ENCODE data around the gene SPTLC1. TPM values are rescaled to one million over a fixed set of nuclear protein-coding genes. Genes with fewer than 3 reads are reported as not detected.

Gene SPTLC1
- polyA plus RNA-seq, 1 donor (not counting 4 experiments of a cell fraction or from before 2014, with no cell fraction given): 123 TPM

DNA sequence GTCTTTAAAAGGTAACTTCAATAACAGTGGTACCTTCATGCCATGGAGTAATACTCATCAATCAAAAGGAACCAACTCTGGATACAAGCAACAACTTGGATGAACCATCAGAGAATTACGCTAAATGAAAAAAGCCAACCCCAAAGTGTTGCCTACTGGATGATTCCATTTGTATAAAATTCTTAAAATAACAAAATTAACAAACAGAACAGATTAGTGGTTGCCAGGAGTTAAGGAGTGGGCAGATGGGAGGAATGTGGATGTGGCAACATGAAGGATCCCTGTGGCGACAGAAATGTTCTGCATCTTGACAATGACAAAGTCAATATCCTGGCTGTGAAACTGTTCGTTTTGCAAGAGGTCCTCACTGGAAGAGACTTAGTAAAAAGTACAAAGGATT lies 50.5 kb downstream of the SPTLC1 start:
- H3K27ac ChIP-seq (ENCODE audit: control insufficient read depth, insufficient read depth, low read length): no peak overlapping the region
- no peak overlapping the region for H3K9ac ChIP-seq (ENCODE audit: control insufficient read depth, extremely low read depth, insufficient read depth, low read length)
- no peaks in the 10 kb centered on the region for H4K20me1 ChIP-seq (ENCODE audit: control insufficient read depth, extremely low read depth, insufficient read depth, low read length)
- H2AFZ ChIP-seq (ENCODE audit: control insufficient read depth, low read length): no peak overlapping the region
- H3K36me3 ChIP-seq (ENCODE audit: control insufficient read depth in 2 of 2, extremely low read depth in 1 of 2, insufficient read depth in 2 of 2, low read length in 2 of 2): peaks cover 16 to 21% of the 10 kb centered on the region in 2 experiments
- no peak overlapping the region for H3K4me3 ChIP-seq (ENCODE audit: control insufficient read depth in 2 of 3, extremely low read depth in 1 of 3, insufficient read depth in 2 of 3, low read depth in 1 of 3, low read length in 3 of 3)
- TF ChIP-seq EZH2 (IDR thresholded peaks at IDR 0.05; ENCODE audit: low read length): no peak
- TF ChIP-seq, protein P1, sequence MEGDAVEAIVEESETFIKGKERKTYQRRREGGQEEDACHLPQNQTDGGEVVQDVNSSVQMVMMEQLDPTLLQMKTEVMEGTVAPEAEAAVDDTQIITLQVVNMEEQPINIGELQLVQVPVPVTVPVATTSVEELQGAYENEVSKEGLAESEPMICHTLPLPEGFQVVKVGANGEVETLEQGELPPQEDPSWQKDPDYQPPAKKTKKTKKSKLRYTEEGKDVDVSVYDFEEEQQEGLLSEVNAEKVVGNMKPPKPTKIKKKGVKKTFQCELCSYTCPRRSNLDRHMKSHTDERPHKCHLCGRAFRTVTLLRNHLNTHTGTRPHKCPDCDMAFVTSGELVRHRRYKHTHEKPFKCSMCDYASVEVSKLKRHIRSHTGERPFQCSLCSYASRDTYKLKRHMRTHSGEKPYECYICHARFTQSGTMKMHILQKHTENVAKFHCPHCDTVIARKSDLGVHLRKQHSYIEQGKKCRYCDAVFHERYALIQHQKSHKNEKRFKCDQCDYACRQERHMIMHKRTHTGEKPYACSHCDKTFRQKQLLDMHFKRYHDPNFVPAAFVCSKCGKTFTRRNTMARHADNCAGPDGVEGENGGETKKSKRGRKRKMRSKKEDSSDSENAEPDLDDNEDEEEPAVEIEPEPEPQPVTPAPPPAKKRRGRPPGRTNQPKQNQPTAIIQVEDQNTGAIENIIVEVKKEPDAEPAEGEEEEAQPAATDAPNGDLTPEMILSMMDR (optimal IDR thresholded peaks at IDR 0.05 in 1 of 3, IDR thresholded peaks at IDR 0.05 in 1 of 3, conservative IDR thresholded peaks at IDR 0.05 in 1 of 3; ENCODE audit: extremely low read depth in 1 of 3, insufficient read depth in 2 of 3, low read length in 3 of 3): no peak
- no peaks in the 10 kb centered on the region for H3K27me3 ChIP-seq (ENCODE audit: control insufficient read depth, extremely low read depth, insufficient read depth, low read length)
- DNase-seq (ENCODE audit: low read depth, low spot score): no peak
- no peaks in the 10 kb centered on the region for H3K4me1 ChIP-seq (ENCODE audit: control insufficient read depth, extremely low read depth, insufficient read depth, low read length)
- H3K79me2 ChIP-seq (ENCODE audit: control insufficient read depth, insufficient read depth, low read length): peaks cover 23% of the 10 kb centered on the region
- FAIRE-seq: no peak
- H3K9me1 ChIP-seq (ENCODE audit: control insufficient read depth, extremely low read depth, insufficient read depth, low read length): no peaks in the 10 kb centered on the region
- dilution Hi-C loops (cut with MboI; ENCODE audit: extremely low pct_ligation_motif_present, low sequenced_read_pairs): no loop called here
- no peaks in the 10 kb centered on the region for H3K9me3 ChIP-seq (ENCODE audit: control insufficient read depth, low read depth, low read length)
- H3K4me2 ChIP-seq (ENCODE audit: control insufficient read depth, extremely low read depth, insufficient read depth, low read depth, low read length): no peak overlapping the region

DNA sequence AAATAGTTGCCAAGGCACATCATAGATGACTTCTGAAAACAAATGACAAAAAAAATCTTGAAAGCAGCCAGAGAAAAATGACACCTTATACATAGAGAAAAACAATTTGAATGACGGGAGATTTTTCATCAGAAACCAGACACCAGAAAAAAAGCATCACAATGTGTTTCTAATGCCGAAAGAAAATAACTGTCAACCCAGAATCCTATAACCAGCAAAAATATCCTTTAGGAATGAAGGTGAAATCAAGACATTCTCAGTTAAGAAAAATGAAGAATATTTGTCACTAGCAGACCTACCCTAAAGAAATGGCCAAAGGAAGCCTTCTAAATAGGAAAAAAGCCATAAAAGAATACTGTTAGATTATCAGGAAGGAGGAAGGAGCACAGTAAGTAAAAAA lies 54.0 kb downstream of the SPTLC1 start:
- Histone ChIP-seq H2AFZ (ENCODE audit: control insufficient read depth, low read length) (no peak overlapping the region), H3K9me1 (ENCODE audit: control insufficient read depth, extremely low read depth, insufficient read depth, low read length) (no peaks in the 10 kb centered on the region), H3K9me3 (ENCODE audit: control insufficient read depth, low read depth, low read length) (no peaks in the 10 kb centered on the region), H3K4me3 (ENCODE audit: control insufficient read depth in 2 of 3, extremely low read depth in 1 of 3, insufficient read depth in 2 of 3, low read depth in 1 of 3, low read length in 3 of 3) (no peak overlapping the region), H4K20me1 (ENCODE audit: control insufficient read depth, extremely low read depth, insufficient read depth, low read length) (no peaks in the 10 kb centered on the region), H3K79me2 (ENCODE audit: control insufficient read depth, insufficient read depth, low read length) (peaks cover 24% of the 10 kb centered on the region), H3K4me2 (ENCODE audit: control insufficient read depth, extremely low read depth, insufficient read depth, low read depth, low read length) (no peak overlapping the region), H3K27me3 (ENCODE audit: control insufficient read depth, extremely low read depth, insufficient read depth, low read length) (no peaks in the 10 kb centered on the region), H3K27ac (ENCODE audit: control insufficient read depth, insufficient read depth, low read length) (no peak overlapping the region), H3K4me1 (ENCODE audit: control insufficient read depth, extremely low read depth, insufficient read depth, low read length) (no peaks in the 10 kb centered on the region), H3K36me3 (ENCODE audit: control insufficient read depth in 2 of 2, extremely low read depth in 1 of 2, insufficient read depth in 2 of 2, low read length in 2 of 2) (peaks cover 11 to 12% of the 10 kb centered on the region in 2 experiments), H3K9ac (ENCODE audit: control insufficient read depth, extremely low read depth, insufficient read depth, low read length) (no peak overlapping the region)
- TF ChIP-seq EZH2 (IDR thresholded peaks at IDR 0.05; ENCODE audit: low read length): no peak
- TF ChIP-seq, protein P1 (optimal IDR thresholded peaks at IDR 0.05 in 1 of 3, IDR thresholded peaks at IDR 0.05 in 1 of 3, conservative IDR thresholded peaks at IDR 0.05 in 1 of 3; ENCODE audit: extremely low read depth in 1 of 3, insufficient read depth in 2 of 3, low read length in 3 of 3): no peak
- no peak for FAIRE-seq
- no peak for DNase-seq (ENCODE audit: low read depth, low spot score)
- dilution Hi-C loops (cut with MboI; ENCODE audit: extremely low pct_ligation_motif_present, low sequenced_read_pairs): no loop called here
